Aorta (tissue), 5 donors: ENCODE results near the gene MXD3. TPM values are rescaled to one million over a fixed set of nuclear protein-coding genes. Genes with fewer than 3 reads are reported as not detected.
A peak's percentile ranks its signal among the peaks of the same experiment; 100 is the strongest.

Source experiments
- ATAC-seq: fragments of 200-7000 bp; cut with Tn5 transposase; one replicate; pipeline ENCODE4 v1.9.1; 2022; ENCODE audit warnings: moderate library complexity; ENCODE audit not compliant: low FRiP score
- DNase-seq, 2 donors: peaks; one replicate each; pipeline ENCODE4 v3.0.0-alpha.2; 2020
- H3K27ac ChIP-seq, 2 donors: one replicate each; pipeline ENCODE4 v1.5.1; 2013; ENCODE audit warnings: low read length in 2 of 2, mild to moderate bottlenecking in 2 of 2, moderate library complexity in 2 of 2, control low read depth in 1 of 2, inconsistent platforms in 1 of 2, low read depth in 1 of 2
- H3K27me3 ChIP-seq, 2 donors: one replicate each; pipeline ENCODE4 v1.6.1; 2013; ENCODE audit warnings: control low read depth in 1 of 2, low read length in 1 of 2, mild to moderate bottlenecking in 1 of 2, moderate library complexity in 1 of 2; ENCODE audit not compliant: insufficient read depth in 2 of 2, control insufficient read depth in 1 of 2
- H3K36me3 ChIP-seq, 2 donors: one replicate each; pipeline ENCODE4 v1.6.1; 2013; ENCODE audit warnings: control low read depth in 1 of 2, low read length in 1 of 2, mild to moderate bottlenecking in 1 of 2; ENCODE audit not compliant: insufficient read depth in 2 of 2, control insufficient read depth in 1 of 2
- H3K4me1 ChIP-seq, 2 donors: one replicate each; pipeline ENCODE4 v1.6.1; 2013; ENCODE audit warnings: low read length in 2 of 2, control low read depth in 1 of 2, mild to moderate bottlenecking in 1 of 2, moderate library complexity in 1 of 2; ENCODE audit not compliant: insufficient read depth in 2 of 2, control insufficient read depth in 1 of 2
- H3K4me3 ChIP-seq, 2 donors: one replicate each; pipeline ENCODE4 v1.5.1; 2013; ENCODE audit warnings: low read length in 2 of 2, control low read depth in 1 of 2, mild to moderate bottlenecking in 1 of 2
- H3K9me3 ChIP-seq: one replicate; pipeline ENCODE4 v1.6.1; 2013; ENCODE audit warnings: mild to moderate bottlenecking, low read length; ENCODE audit not compliant: control insufficient read depth
- whole genome bisulfite sequencing, 2 donors: extraction: QIAGEN DNeasy Blood & Tissue Kit; methylation state at CpG; one replicate each; pipeline ENCODE4 v1.1.7; 2013; 5-methylcytosine and 5-hydroxymethylcytosine counted together
- intact Hi-C, 2 donors: fragments of 100-400 bp; cut with DNase I; formaldehyde crosslinking; loops; one replicate each; pipeline versions ENCODE4 v1.14.2 to v1.15.0; 2022
- polyA plus RNA-seq, 2 donors: library from polyadenylated mRNA; stranded (reverse); fragments of 200-250 nt; gene quantifications; one replicate each; pipeline ENCODE4 v1.2.3, GENCODE V29; 2013
- total RNA-seq, 2 donors: library from RNA; stranded (reverse); fragmentation: NEBNext Ultra II Directional; extraction: Animal tissue kit (Norgen Biotek cat#: 25700); gene quantifications; one replicate each; pipeline ENCODE4 v1.2.1, GENCODE V29; 2021
- donor health status: healthy with polysubstance abuse.
- donor health status: Bipolar disorder and iron deficiency.
- donor health status: DM: no; HTN: no; CAD: no.
- donor health status: DM: no; HTN: no; CAD: no.
- donor health status: DM: yes; HTN: yes; CAD: no.

The MXD3 gene
- total and polyA plus RNA-seq, 4 donors = 4.1 to 52.6 (median 9.2) TPM

DNA sequence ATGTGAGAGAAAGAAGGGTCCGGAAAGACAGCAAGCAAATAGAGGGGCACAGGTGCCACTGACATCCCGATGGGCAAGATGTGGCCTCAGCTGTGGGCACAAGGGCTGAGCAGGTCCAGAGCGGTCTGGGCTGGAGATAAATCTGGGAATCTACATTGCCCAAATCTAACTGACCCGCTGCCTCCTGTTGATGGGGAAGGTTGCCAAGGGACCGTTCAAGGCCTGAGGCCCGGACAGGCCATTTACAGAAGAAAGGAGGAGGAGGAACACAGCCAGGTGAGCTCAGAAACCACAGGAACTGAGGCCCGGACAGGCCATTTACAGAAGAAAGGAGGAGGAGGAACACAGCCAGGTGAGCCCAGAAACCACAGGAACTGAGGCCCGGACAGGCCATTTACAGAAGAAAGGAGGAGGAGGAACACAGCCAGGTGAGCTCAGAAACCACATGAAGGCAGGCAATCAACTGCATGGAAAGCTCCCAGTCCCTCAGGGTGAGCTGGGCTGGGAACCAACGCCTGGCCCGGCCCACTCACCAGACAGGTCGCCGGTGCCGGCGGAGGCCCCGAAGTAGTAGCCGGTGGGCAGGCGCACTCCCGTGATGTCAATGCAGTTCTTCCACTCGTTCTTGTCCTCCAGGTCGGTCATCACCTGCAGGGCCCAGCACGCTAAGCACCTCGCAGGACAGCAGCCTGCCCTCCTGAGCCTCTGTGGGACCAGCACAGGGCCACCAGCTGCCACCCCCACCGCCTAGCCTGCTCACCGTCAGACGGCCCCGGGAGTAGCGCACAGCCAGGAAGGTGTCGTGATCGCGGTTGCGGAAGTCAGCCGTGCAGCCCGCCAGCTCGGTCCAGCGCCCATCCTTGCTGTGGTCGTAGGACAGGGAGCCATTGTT is 25.2 kb upstream of the MXD3 start:
- WGBS, 2 donors = 93% methylated on average over 35 to 36 of the region's 36 CpGs
- Histone ChIP-seq H3K27ac (no peak overlapping the region), H3K27me3 (no peaks in the 10 kb centered on the region), H3K9me3 (no peaks in the 10 kb centered on the region), H3K4me3 (no peak overlapping the region), H3K4me1 (no peaks in the 10 kb centered on the region), H3K36me3 (peaks cover 4 to 12% of the 10 kb centered on the region in 2 donors)
- ATAC-seq (no peak), DNase-seq (no peak)
- intact Hi-C loops = no loop called here

GRCh38 chr5:177336112-177336511 is 24.4 kb upstream of the MXD3 start:
- intact Hi-C loops = no loop called here
- Histone ChIP-seq H3K27me3 (no peaks in the 10 kb centered on the region), H3K36me3 (peaks cover 4 to 12% of the 10 kb centered on the region in 2 donors), H3K4me1 (no peaks in the 10 kb centered on the region), H3K27ac (no peak overlapping the region), H3K4me3 (no peak overlapping the region), H3K9me3 (no peaks in the 10 kb centered on the region)
- no peak for DNase-seq
- no peak for ATAC-seq
- WGBS, 2 donors = 70 to 73% methylated on average over 12 of the region's 12 CpGs

DNA sequence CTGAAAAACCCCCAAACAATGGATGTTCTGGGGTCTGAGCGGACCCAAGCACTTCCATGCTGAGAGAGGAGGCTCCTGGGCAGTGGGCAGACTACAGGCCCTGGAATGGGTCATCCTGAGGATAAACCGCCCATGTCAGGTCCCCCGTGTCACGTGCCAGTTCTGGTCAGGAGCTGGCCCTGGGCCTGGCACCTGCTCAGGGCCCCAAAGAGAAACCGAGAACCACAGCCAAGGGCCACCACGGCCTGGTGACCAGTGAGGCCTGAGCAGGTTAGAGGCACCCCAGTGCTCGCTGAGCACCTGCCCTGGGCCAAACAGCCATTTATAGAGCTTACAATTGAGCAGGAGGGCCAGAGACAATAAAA is 24.0 kb upstream of the MXD3 start:
- no peak overlapping the region for H3K27ac ChIP-seq
- intact Hi-C loops = no loop called here
- ATAC-seq = no peak
- H3K9me3 ChIP-seq = no peaks in the 10 kb centered on the region
- H3K27me3 ChIP-seq = no peaks in the 10 kb centered on the region
- H3K36me3 ChIP-seq = peaks cover 4 to 14% of the 10 kb centered on the region in 2 donors
- H3K4me1 ChIP-seq = no peaks in the 10 kb centered on the region
- H3K4me3 ChIP-seq = no peak overlapping the region
- no peak for DNase-seq
- 86 to 89% methylated on average over 7 of the region's 7 CpGs for WGBS, 2 donors

- Histone ChIP-seq H3K4me1 (no peaks in the 10 kb centered on the region), H3K27me3 (no peaks in the 10 kb centered on the region), H3K9me3 (no peaks in the 10 kb centered on the region), H3K36me3 (peaks cover 4 to 14% of the 10 kb centered on the region in 2 donors), H3K4me3 (no peak overlapping the region), H3K27ac (no peak overlapping the region)
- peak in 1 of 2 donors; percentile 49 for DNase-seq
- ATAC-seq = no peak
- intact Hi-C loops = no loop called here
- 84 to 86% methylated on average over 21 of the region's 21 CpGs for WGBS, 2 donors
Measured at GRCh38 chr5:177334781-177335700, 23.3 kb upstream of the MXD3 start.

DNA sequence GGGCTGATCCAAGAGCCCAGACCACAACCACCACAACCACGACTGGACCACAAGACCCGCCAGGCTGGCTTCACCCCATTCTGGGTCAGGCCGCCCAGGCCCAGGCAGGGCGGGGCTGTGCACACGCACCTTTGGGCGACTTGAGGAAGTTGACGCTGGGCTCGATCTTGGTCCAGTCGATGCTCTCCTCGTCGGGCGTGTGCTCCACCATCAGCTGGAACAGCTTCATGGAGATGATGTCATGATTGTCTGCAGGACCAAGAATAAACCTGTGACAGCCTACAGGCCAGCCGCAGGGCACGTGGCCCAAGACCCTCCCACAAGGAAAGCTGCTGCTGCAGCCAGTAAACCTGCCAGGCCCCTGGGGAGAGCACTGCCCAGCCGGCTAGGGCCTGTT is 22.5 kb upstream of the MXD3 start:
- ATAC-seq = no peak
- 75 to 77% methylated on average over 15 of the region's 15 CpGs for WGBS, 2 donors

DNA sequence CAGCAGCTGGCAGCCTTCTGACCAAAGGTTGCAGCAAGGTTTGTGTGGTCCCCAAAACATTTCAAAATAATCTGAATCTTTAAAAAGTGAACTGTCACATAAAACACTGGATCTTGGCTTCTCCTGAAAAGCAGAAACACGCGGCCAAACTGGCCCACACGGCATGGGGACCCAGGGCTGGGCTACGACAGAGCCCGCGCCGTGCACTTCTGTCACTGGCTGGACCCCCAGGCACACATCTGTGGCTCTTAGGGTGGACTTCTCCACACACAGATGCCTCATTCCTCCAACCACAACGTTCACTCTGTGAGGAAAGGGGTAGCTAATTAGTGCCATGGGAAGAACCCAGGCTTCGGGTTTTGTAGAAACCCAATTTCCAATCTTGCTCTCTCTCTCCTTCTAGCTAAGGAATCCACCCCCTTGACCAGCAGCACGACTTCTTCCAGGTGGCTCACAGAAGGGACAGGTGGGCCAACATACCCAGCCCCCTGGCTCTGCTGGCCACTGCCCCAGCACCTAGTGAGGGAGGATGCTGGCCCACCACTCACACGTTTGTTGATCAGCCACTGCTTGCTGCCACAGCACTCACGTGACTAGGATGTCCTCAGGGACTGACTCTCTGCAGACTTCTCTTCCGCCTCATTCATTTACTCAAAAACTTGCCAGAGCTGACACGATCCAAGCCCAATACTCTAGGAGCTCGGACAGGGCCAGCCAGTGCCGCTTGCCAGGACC is 21.9 kb upstream of the MXD3 start:
- Histone ChIP-seq H3K27ac (no peak overlapping the region), H3K36me3 (peaks cover 4 to 14% of the 10 kb centered on the region in 2 donors), H3K4me1 (no peaks in the 10 kb centered on the region), H3K4me3 (no peak overlapping the region), H3K27me3 (no peaks in the 10 kb centered on the region), H3K9me3 (no peaks in the 10 kb centered on the region)
- 78 to 86% methylated on average over 16 of the region's 16 CpGs for WGBS, 2 donors
- intact Hi-C loops = no loop called here
- DNase-seq = peak in 1 of 2 donors; percentile 55
- no peak for ATAC-seq

More for the DNA sequence above, 22.5 kb upstream of the MXD3 start:
- Histone ChIP-seq H3K4me3 (no peak overlapping the region), H3K27me3 (no peaks in the 10 kb centered on the region), H3K4me1 (no peaks in the 10 kb centered on the region), H3K36me3 (peaks cover 4 to 14% of the 10 kb centered on the region in 2 donors), H3K9me3 (no peaks in the 10 kb centered on the region), H3K27ac (no peak overlapping the region)
- intact Hi-C loops = no loop called here
- DNase-seq = peak in 1 of 2 donors; percentile 61

DNA sequence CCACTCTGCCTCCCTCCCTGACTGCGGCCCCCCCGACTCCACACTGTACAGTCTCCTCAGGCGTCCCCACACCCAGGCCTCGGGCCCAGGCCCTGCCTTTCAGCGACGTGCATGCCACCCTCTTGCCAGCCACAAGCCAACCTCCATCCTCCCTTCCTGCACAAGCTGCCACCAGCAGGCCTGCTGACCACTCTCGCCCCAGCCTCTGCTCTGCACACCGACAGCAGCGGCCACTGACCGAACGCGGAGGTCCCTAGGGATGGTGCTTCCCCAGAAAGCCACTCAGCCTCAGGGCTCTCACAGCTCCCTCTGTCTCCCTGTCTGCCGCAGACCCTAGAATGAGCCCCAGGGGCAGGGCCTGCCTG is 21.2 kb upstream of the MXD3 start:
- H3K36me3 ChIP-seq = peaks cover 4 to 14% of the 10 kb centered on the region in 2 donors
- no peak overlapping the region for H3K27ac ChIP-seq
- no peak overlapping the region for H3K4me3 ChIP-seq
- no peaks in the 10 kb centered on the region for H3K9me3 ChIP-seq
- ATAC-seq (no peak), DNase-seq (peak in 1 of 2 donors; percentile 68)
- no peaks in the 10 kb centered on the region for H3K27me3 ChIP-seq
- H3K4me1 ChIP-seq = no peaks in the 10 kb centered on the region
- WGBS, 2 donors = 90 to 91% methylated on average over 13 of the region's 13 CpGs
- intact Hi-C loops = no loop called here
